WTC11 (cell line): ENCODE data around the gene RANBP3. TPM values are rescaled to one million over a fixed set of nuclear protein-coding genes. Genes with fewer than 3 reads are reported as not detected.

Source experiments
- ATAC-seq: fragments of 200-7000 bp; cut with Tn5 transposase; 2 replicates; pipeline ENCODE4 v1.10.0; 2021; ENCODE audit warnings: mild to moderate bottlenecking, moderate library complexity
- CTCF ChIA-PET: fragments of 300-600 bp; sonication (Branson Sonifier 250); formaldehyde crosslinking; loops from one replicate; lab custom pipeline; 2021; ENCODE audit warnings: antibody characterized with exemption; lab: Charles Lee
- POLR2A ChIA-PET: fragments of 350-600 bp; sonication (Branson Sonifier 250); formaldehyde crosslinking; loops from one replicate; lab custom pipeline; 2021; ENCODE audit warnings: antibody characterized with exemption; lab: Charles Lee
- DNase-seq: peaks from one replicate; pipeline ENCODE4 v3.0.0; 2021; ENCODE audit warnings: low spot score
- H3K27ac Mint-ChIP-seq: 2 replicates; pipeline ENCODE4 v1.8.0; 2021; ENCODE audit warnings: mixed read lengths
- H3K27me3 Mint-ChIP-seq: 2 replicates; pipeline ENCODE4 v1.8.0; 2021; ENCODE audit warnings: low read depth, mild to moderate bottlenecking, moderate library complexity, mixed read lengths
- H3K36me3 Mint-ChIP-seq: 2 replicates; pipeline ENCODE4 v1.8.0; 2021; ENCODE audit warnings: mixed read lengths
- H3K4me1 Mint-ChIP-seq: 2 replicates; pipeline ENCODE4 v1.8.0; 2022; ENCODE audit warnings: mixed read lengths
- H3K4me3 Mint-ChIP-seq: 2 replicates; pipeline ENCODE4 v1.8.0; 2021; ENCODE audit warnings: mild to moderate bottlenecking, moderate library complexity, mixed read lengths
- H3K9me3 Mint-ChIP-seq: 2 replicates; pipeline ENCODE4 v1.8.0; 2021; ENCODE audit warnings: mixed read lengths
- E2F1 ChIP-seq: sonication (generic); formaldehyde crosslinking; IDR thresholded peaks from 2 replicates; pipeline ENCODE4 v1.8.0; 2022; ENCODE audit warnings: mild to moderate bottlenecking, missing genetic modification reagents
- EMX1 ChIP-seq: fragments of 250-450 bp; sonication (Bioruptor Pico); IDR thresholded peaks from 2 replicates; pipeline ENCODE4 v1.8.0; 2021; ENCODE audit warnings: mild to moderate bottlenecking
- HMGA2 ChIP-seq: fragments of 250-450 bp; sonication (Bioruptor Pico); IDR thresholded peaks from 2 replicates; pipeline ENCODE4 v1.4.0; 2021; ENCODE audit warnings: mild to moderate bottlenecking, moderate library complexity
- IRF2 ChIP-seq: sonication (generic); formaldehyde crosslinking; IDR thresholded peaks from 2 replicates; pipeline ENCODE4 v1.8.0; 2022; ENCODE audit warnings: low read depth, missing genetic modification reagents, borderline replicate concordance
- NFATC4 ChIP-seq: fragments of 250-450 bp; sonication (Bioruptor Pico); IDR thresholded peaks from 2 replicates; pipeline ENCODE4 v1.9.0; 2021; ENCODE audit warnings: mild to moderate bottlenecking
- NR2C2 ChIP-seq: sonication (generic); formaldehyde crosslinking; IDR thresholded peaks from 2 replicates; pipeline ENCODE4 v1.8.0; 2022; ENCODE audit warnings: mild to moderate bottlenecking, missing genetic modification reagents
- RORB ChIP-seq: fragments of 250-450 bp; sonication (Bioruptor Pico); IDR thresholded peaks from 2 replicates; pipeline ENCODE4 v1.9.0; 2021; ENCODE audit warnings: mild to moderate bottlenecking
- SP1 ChIP-seq: sonication (generic); formaldehyde crosslinking; conservative IDR thresholded peaks from 2 replicates; pipeline ENCODE4 v1.8.1; 2022; ENCODE audit warnings: missing genetic modification reagents
- STAT6 ChIP-seq: sonication (generic); formaldehyde crosslinking; conservative IDR thresholded peaks from 2 replicates; pipeline ENCODE4 v1.8.1; 2023; ENCODE audit warnings: mild to moderate bottlenecking, low read depth, missing genetic modification reagents, moderate library complexity
- ZBTB21 ChIP-seq: sonication (generic); formaldehyde crosslinking; IDR thresholded peaks from 2 replicates; pipeline ENCODE4 v1.8.1; 2023; ENCODE audit warnings: mild to moderate bottlenecking, missing genetic modification reagents, borderline replicate concordance
- ZNF263 ChIP-seq: sonication (generic); formaldehyde crosslinking; IDR thresholded peaks from 2 replicates; pipeline ENCODE4 v1.8.1; 2022; ENCODE audit warnings: low read depth, mild to moderate bottlenecking, moderate library complexity, missing genetic modification reagents
- ZNF396 ChIP-seq: fragments of 250-450 bp; sonication (Bioruptor Pico); IDR thresholded peaks from 2 replicates; pipeline ENCODE4 v1.8.0; 2021; ENCODE audit warnings: mild to moderate bottlenecking, moderate library complexity, borderline replicate concordance
- ZNF416 ChIP-seq: fragments of 250-450 bp; sonication (Bioruptor Pico); IDR thresholded peaks from 2 replicates; pipeline ENCODE4 v1.9.0; 2021; ENCODE audit warnings: mild to moderate bottlenecking, inconsistent platforms
- total RNA-seq: library from RNA; stranded (reverse); gene quantifications from 3 replicates; pipeline ENCODE4 v1.2.3, GENCODE V29; 2021
- TF ChIP-seq, protein P1 (sequence below): sonication (generic); formaldehyde crosslinking; IDR thresholded peaks from 2 replicates; pipeline ENCODE4 v1.8.1; 2023; ENCODE audit warnings: mild to moderate bottlenecking, missing genetic modification reagents
- TF ChIP-seq, protein P2 (sequence below): fragments of 250-450 bp; sonication (Bioruptor Pico); IDR thresholded peaks from 2 replicates; pipeline ENCODE4 v1.9.0; 2021; ENCODE audit warnings: mild to moderate bottlenecking, borderline replicate concordance

The RANBP3 gene
- total RNA-seq, 1 experiment from 2014 or later = 76.3 TPM

GRCh38 chr19:6021878-6022569 is 44.1 kb upstream of the RANBP3 start (continued):
- 0 out of 2 replicates have a peak, but pooled peaks have one; percentile 18 for TF ChIP-seq SP1 (CRISPR knock-in tag)
- TF ChIP-seq, protein P1, sequence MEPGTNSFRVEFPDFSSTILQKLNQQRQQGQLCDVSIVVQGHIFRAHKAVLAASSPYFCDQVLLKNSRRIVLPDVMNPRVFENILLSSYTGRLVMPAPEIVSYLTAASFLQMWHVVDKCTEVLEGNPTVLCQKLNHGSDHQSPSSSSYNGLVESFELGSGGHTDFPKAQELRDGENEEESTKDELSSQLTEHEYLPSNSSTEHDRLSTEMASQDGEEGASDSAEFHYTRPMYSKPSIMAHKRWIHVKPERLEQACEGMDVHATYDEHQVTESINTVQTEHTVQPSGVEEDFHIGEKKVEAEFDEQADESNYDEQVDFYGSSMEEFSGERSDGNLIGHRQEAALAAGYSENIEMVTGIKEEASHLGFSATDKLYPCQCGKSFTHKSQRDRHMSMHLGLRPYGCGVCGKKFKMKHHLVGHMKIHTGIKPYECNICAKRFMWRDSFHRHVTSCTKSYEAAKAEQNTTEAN (CRISPR knock-in tag) = no peak
- no peak for TF ChIP-seq HMGA2 (CRISPR knock-in tag)

GRCh38 chr19:6020972-6021805 is 43.2 kb upstream of the RANBP3 start:
- POLR2A ChIA-PET = interaction anchor here (0.6 kb wide), 1 partner anchor 69 kb away, joined by 3 read pairs; no protein-coding TSS in a partner anchor
- no peaks in the 10 kb centered on the region for H3K9me3 Mint-ChIP-seq
- 0 out of 2 replicates have a peak, but pooled peaks cover 6% of the 10 kb centered on the region for H3K4me1 Mint-ChIP-seq
- no peaks in the 10 kb centered on the region for H3K36me3 Mint-ChIP-seq
- H3K27ac Mint-ChIP-seq = no peak overlapping the region
- ATAC-seq (no peak), DNase-seq (no peak)
- H3K4me3 Mint-ChIP-seq = no peak overlapping the region
- TF ChIP-seq EMX1 (no peak), STAT6 (CRISPR knock-in tag) (no peak), ZBTB21 (CRISPR knock-in tag) (no peak), RORB (CRISPR knock-in tag) (no peak), ZNF396 (CRISPR knock-in tag) (no peak), NFATC4 (CRISPR knock-in tag) (no peak), E2F1 (CRISPR knock-in tag) (no peak), ZNF263 (CRISPR knock-in tag) (no peak), IRF2 (CRISPR knock-in tag) (no peak), NR2C2 (CRISPR knock-in tag) (no peak), ZNF416 (no peak)
- TF ChIP-seq, protein P2, sequence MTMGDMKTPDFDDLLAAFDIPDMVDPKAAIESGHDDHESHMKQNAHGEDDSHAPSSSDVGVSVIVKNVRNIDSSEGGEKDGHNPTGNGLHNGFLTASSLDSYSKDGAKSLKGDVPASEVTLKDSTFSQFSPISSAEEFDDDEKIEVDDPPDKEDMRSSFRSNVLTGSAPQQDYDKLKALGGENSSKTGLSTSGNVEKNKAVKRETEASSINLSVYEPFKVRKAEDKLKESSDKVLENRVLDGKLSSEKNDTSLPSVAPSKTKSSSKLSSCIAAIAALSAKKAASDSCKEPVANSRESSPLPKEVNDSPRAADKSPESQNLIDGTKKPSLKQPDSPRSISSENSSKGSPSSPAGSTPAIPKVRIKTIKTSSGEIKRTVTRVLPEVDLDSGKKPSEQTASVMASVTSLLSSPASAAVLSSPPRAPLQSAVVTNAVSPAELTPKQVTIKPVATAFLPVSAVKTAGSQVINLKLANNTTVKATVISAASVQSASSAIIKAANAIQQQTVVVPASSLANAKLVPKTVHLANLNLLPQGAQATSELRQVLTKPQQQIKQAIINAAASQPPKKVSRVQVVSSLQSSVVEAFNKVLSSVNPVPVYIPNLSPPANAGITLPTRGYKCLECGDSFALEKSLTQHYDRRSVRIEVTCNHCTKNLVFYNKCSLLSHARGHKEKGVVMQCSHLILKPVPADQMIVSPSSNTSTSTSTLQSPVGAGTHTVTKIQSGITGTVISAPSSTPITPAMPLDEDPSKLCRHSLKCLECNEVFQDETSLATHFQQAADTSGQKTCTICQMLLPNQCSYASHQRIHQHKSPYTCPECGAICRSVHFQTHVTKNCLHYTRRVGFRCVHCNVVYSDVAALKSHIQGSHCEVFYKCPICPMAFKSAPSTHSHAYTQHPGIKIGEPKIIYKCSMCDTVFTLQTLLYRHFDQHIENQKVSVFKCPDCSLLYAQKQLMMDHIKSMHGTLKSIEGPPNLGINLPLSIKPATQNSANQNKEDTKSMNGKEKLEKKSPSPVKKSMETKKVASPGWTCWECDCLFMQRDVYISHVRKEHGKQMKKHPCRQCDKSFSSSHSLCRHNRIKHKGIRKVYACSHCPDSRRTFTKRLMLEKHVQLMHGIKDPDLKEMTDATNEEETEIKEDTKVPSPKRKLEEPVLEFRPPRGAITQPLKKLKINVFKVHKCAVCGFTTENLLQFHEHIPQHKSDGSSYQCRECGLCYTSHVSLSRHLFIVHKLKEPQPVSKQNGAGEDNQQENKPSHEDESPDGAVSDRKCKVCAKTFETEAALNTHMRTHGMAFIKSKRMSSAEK = no peak
- TF ChIP-seq, all 79 proteins: peak for 0
- CTCF ChIA-PET = interaction anchor here (0.8 to 7.6 kb wide), 26 partner anchors 8 to 248 kb away, joined by 3 to 245 read pairs (median 11); partner anchors contain the start of genes NDUFA11, NRTN and VMAC
- peaks cover 12% of the 10 kb centered on the region for H3K27me3 Mint-ChIP-seq
